HUES64 (cell line): ENCODE measurements around the gene SAMD14.

Experiments
- H3K27ac ChIP-seq: 2 replicates; pipeline ENCODE4 v1.7.0; 2013; ENCODE audit warnings: low read depth, low read length, inconsistent platforms
- H3K27me3 ChIP-seq: 2 replicates; pipeline ENCODE4 v1.6.1; 2013; ENCODE audit warnings: mild to moderate bottlenecking, low read length; ENCODE audit not compliant: insufficient read depth
- H3K36me3 ChIP-seq: 2 replicates; pipeline ENCODE4 v1.6.1; 2013; ENCODE audit warnings: mild to moderate bottlenecking, low read length; ENCODE audit not compliant: insufficient read depth
- H3K4me1 ChIP-seq: 2 replicates; pipeline ENCODE4 v1.6.1; 2013; ENCODE audit warnings: mild to moderate bottlenecking, low read length, moderate library complexity; ENCODE audit not compliant: insufficient read depth
- H3K4me3 ChIP-seq: 2 replicates; pipeline ENCODE4 v1.5.1; 2013; ENCODE audit warnings: mild to moderate bottlenecking, low read length, moderate library complexity
- H3K9ac ChIP-seq: 2 replicates; pipeline ENCODE4 v1.6.1; 2013; ENCODE audit warnings: mild to moderate bottlenecking, low read depth, low read length
- H3K9me3 ChIP-seq: 2 replicates; pipeline ENCODE4 v1.6.1; 2013; ENCODE audit warnings: low read depth, low read length; ENCODE audit not compliant: insufficient read depth
- WGBS: fragments of 150-250, 120-280 bp; methylation state at CpG from one replicate; pipeline ENCODE4 v1.1.7; 2013; ENCODE audit warnings: missing lambda C conversion rate; 5-methylcytosine and 5-hydroxymethylcytosine counted together

The SAMD14 gene

DNA sequence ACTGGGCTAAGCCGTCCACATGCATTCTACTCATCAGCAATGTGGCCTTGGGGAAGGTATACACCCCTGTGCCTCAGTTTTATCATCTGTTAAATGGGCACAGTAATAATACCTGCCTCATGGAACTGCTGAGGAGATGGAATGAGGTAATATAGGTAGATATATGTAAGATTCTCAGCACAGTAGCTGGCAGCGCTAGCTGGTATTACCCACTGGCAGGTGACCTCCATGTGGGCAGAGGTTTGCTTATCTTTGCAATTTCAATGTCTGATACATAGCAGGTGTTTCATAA is 34.7 kb upstream of the SAMD14 start:
- H3K4me1 ChIP-seq, result peaks cover 3% of the 10 kb centered on the region; the same call in 1 of the 2 replicates
- no peaks in the 10 kb centered on the region for H3K36me3 ChIP-seq
- H3K9ac ChIP-seq, result no peak overlapping the region
- H3K9me3 ChIP-seq, result no peaks in the 10 kb centered on the region
- no peak overlapping the region for H3K4me3 ChIP-seq
- WGBS, result 90% methylated on average over 2 of the region's 2 CpGs
- H3K27me3 ChIP-seq, result 0 out of 2 replicates have a peak, but pooled peaks cover 3% of the 10 kb centered on the region
- H3K27ac ChIP-seq, result no peak overlapping the region

DNA sequence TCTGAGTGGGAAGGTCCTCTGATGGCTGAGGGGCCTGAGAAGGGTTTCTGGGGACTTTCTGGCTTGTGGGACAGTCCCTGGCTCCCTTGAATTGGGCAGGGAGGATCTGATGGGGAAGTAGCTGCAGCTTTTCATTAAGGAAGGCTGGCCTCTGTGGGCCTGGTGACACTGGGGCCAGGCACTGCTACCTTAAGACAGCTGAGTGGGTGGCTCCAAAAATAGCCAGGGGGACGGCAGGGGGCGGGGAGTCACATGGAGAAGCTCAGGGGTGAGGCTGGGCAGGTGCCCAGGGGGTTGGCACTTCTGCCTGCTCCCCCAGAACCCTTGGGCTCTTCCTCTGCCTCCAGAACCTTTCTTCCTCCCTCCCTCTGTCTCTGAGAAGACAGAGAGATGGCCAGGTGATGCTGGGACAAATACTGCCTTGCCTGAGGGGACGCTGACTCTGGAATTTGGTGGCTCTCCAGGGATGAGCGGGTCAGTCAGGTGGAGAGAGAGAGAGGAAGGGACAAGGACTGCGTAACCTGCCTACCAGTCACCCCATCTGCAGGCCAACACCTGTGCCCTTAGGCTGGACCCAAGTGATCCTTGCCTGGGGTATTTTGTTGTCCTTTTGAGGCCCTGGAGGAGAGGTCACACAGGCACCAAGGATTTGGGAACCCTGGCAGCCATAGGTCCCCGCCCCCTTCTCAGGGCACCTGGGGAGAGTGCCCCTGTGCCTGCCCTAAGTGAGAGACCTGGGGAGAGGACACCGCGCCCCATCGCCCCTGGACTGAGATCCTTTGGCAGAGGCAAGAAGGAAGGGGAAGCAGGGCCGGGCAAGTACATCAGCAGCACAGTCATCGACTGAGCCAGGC is 34.1 kb upstream of the SAMD14 start:
- Histone ChIP-seq H3K27ac (no peak overlapping the region), H3K9me3 (no peaks in the 10 kb centered on the region), H3K36me3 (no peaks in the 10 kb centered on the region), H3K4me3 (no peak overlapping the region), H3K4me1 (peaks cover 3% of the 10 kb centered on the region; the same call in 1 of the 2 replicates), H3K9ac (no peak overlapping the region), H3K27me3 (0 out of 2 replicates have a peak, but pooled peaks cover 3% of the 10 kb centered on the region)
- 84% methylated on average over 11 of the region's 11 CpGs for WGBS

DNA sequence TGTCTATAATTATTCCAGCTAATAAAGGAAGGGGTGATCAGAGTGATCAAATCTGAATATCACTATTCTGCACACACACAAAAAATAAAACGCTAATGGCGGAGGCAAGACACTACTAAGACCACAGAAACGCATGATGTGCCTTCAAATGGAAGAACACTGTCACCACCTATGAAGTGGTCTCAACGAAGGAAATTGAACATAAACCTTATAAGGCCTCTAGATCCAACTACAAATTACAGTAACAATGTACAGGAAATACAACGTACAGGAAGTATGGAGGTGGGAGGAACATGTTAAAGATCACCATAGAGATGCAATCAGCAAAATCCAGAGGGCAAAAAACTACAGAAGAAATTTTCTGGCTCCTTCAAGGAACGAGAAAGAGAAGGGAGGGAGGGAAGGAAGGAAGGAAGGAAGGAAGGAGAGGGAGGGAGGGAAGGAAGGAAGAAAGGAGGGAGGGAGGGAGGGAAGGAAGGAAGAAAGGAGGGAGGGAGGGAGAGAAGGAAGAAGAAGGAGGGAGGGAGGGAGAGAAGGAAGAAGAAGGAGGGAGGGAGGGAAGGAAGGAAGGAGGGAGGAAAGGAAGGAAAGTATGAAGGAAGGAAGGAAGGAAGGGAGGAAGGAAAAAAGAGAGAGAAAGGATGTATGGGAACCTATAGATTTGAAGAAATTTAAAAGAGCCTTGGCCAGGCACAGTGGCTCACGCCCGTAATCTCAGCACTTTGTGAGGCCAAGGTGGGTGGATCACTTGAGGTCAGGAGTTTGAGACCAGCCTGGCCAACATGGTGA is 32.7 kb upstream of the SAMD14 start:
- Histone ChIP-seq H3K9me3 (no peaks in the 10 kb centered on the region), H3K27me3 (0 out of 2 replicates have a peak, but pooled peaks cover 3% of the 10 kb centered on the region), H3K9ac (no peak overlapping the region), H3K36me3 (no peaks in the 10 kb centered on the region), H3K4me3 (no peak overlapping the region), H3K4me1 (peaks cover 3% of the 10 kb centered on the region; the same call in 1 of the 2 replicates), H3K27ac (no peak overlapping the region)
- WGBS, result 89% methylated on average over 8 of the region's 8 CpGs

DNA sequence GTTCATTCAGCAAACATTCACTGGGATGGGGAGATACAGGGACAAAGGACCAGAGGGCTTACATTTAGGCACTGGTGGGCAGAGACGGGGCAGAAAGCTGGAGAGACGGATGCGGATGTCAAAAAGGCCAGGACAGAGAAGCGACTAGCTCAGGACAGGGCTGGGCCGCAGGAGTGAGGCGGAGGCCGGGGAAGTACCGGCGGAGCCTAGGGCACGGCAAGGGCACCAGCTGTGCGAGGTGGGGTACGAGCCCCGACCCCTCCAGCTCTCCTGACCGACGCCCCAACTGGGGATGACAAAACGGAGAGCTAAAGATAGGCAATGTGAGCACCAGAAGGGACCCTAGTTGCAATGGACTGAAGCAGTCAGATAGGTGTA is 31.9 kb upstream of the SAMD14 start:
- Histone ChIP-seq H3K27ac (no peak overlapping the region), H3K27me3 (0 out of 2 replicates have a peak, but pooled peaks cover 3% of the 10 kb centered on the region), H3K9me3 (no peaks in the 10 kb centered on the region), H3K4me3 (peak overlapping the region; percentile 44), H3K4me1 (peaks cover 3% of the 10 kb centered on the region; the same call in 1 of the 2 replicates), H3K36me3 (no peaks in the 10 kb centered on the region), H3K9ac (peak overlapping the region; percentile 42)
- WGBS, result 73% methylated on average over 16 of the region's 16 CpGs

DNA sequence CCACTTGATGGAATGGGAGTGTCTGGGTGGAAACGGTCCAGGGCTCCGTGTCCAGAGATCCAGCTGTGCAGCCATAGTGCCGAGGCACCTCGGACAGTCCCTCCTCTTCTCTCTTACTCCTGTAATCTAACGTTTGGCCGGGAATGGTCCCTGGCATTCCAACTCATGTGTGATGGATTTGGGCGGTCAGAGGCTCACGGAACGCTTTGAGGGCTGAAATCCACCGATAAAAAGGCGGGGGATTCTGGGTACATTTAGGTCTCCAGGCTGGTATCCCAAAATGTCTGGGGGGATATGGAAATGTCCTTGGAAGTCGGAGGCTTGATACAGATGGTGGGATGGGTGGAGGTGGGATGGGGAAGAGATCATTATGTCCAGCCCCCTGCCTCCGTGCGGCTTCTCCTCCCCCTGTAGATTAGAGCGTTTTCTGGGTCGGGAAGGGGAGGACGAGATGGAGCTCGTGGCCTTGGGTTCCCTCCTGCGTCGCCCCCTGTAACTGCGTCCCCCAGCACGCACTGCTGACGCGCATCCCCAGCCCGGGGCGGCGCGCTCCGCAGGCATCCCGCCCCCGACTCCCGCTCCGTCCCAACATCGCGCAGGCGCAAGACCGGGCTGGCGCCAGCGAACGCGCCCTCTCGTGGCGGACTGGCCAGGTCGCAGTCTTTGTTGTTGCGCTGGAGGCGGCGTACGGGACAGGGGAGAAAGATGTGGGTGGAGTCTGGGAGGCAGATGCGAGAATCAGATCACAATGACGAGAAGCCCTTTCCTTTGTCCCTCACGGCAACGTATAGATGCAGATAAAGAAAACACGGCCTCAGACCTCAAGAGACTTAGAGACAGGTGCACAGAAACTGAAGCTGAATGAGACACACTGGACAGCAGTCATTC is 31.3 kb upstream of the SAMD14 start:
- Histone ChIP-seq H3K4me1 (peaks cover 3% of the 10 kb centered on the region; the same call in 1 of the 2 replicates), H3K4me3 (peak overlapping the region; percentile 59), H3K36me3 (no peaks in the 10 kb centered on the region), H3K27ac (no peak overlapping the region), H3K27me3 (0 out of 2 replicates have a peak, but pooled peaks cover 3% of the 10 kb centered on the region), H3K9ac (peak overlapping the region; percentile 42), H3K9me3 (no peaks in the 10 kb centered on the region)
- 2% methylated on average over 53 of the region's 53 CpGs for WGBS

DNA sequence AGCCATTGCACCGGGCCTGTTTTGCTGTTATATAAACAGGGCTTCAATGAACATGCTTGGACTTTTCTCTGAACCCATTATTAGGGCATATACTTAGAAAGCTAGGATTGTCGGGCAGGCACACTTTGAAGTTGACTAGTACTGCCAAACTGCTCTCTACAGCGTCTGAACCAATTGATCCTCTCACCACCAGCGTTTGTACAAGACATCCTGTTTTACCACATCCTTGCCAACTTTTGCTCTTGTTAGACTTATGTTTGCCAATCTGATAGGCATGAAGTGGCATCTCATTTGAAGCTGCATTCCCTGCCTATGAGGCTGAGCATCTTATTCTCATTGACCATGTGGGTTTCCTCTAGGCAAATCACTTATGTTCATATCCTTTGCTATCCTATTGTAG is 27.9 kb upstream of the SAMD14 start:
- Histone ChIP-seq H3K4me3 (no peak overlapping the region), H3K27me3 (0 out of 2 replicates have a peak, but pooled peaks cover 3% of the 10 kb centered on the region), H3K9me3 (no peaks in the 10 kb centered on the region), H3K36me3 (no peaks in the 10 kb centered on the region), H3K9ac (no peak overlapping the region), H3K4me1 (peaks cover 14% of the 10 kb centered on the region), H3K27ac (no peak overlapping the region)
- WGBS, result 93% methylated on average over 4 of the region's 4 CpGs

DNA sequence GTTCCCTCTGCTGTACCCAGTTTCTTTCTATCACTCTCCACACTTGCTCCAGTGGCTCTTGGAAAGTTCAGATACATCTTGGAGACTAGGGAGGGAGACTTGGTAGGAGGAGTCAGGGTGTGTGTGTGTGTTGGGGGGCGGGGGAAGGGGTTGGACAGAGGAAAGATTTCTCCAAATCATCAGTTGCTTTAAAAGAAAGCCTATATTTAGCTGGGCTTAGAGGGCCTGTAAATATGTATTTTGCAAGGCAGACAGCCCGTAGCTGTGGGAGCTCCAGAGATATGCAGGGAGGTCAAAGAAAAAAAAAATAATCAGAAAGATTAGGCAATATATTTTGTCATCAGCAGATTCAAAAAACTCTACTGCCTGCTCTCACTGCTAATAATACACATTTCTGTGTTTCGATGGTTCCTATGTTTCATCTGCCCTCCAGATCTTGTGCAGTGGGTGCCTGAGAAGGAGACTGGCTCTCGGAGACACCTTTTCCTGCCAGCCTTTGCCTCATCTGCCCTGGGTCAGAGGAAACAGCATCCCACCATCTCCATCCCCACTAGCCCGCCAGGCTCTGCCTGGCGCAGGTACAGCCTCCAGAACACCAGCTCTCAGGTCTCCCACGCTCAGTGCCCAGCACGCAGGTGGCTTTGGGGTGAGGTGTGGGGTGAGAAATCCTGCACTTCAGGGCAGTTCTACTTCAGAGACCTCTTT is 25.3 kb upstream of the SAMD14 start:
- H3K36me3 ChIP-seq, result no peaks in the 10 kb centered on the region
- H3K4me3 ChIP-seq, result no peak overlapping the region
- peaks cover 4% of the 10 kb centered on the region for H3K27me3 ChIP-seq
- no peaks in the 10 kb centered on the region for H3K9me3 ChIP-seq
- no peak overlapping the region for H3K27ac ChIP-seq
- peaks cover 19% of the 10 kb centered on the region for H3K4me1 ChIP-seq
- WGBS, result 78% methylated on average over 6 of the region's 8 CpGs
- no peak overlapping the region for H3K9ac ChIP-seq

DNA sequence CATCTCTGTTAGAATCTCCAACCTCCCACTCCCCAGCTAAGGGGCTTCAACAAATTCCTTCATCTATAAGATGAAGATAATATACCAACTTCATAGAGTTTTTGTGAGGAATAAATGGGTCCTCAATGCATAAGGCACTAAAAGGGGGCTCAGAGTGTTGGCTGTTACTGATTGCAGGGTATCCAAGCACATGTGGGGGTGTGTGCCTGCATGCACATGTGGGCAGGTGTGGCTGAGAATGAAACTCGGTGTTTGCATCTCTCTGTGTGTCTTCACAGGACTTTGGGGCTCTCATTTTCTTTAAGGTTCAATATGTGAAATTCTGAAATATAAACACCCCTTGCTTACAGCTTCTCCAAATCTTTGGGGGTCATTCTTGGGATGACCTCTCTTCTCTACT is 24.6 kb upstream of the SAMD14 start:
- peaks cover 19% of the 10 kb centered on the region for H3K4me1 ChIP-seq
- 100% methylated on average over 1 of the region's 1 CpG for WGBS
- no peaks in the 10 kb centered on the region for H3K9me3 ChIP-seq
- no peak overlapping the region for H3K4me3 ChIP-seq
- peaks cover 11% of the 10 kb centered on the region for H3K27me3 ChIP-seq
- no peaks in the 10 kb centered on the region for H3K36me3 ChIP-seq
- no peak overlapping the region for H3K9ac ChIP-seq
- H3K27ac ChIP-seq, result no peak overlapping the region

DNA sequence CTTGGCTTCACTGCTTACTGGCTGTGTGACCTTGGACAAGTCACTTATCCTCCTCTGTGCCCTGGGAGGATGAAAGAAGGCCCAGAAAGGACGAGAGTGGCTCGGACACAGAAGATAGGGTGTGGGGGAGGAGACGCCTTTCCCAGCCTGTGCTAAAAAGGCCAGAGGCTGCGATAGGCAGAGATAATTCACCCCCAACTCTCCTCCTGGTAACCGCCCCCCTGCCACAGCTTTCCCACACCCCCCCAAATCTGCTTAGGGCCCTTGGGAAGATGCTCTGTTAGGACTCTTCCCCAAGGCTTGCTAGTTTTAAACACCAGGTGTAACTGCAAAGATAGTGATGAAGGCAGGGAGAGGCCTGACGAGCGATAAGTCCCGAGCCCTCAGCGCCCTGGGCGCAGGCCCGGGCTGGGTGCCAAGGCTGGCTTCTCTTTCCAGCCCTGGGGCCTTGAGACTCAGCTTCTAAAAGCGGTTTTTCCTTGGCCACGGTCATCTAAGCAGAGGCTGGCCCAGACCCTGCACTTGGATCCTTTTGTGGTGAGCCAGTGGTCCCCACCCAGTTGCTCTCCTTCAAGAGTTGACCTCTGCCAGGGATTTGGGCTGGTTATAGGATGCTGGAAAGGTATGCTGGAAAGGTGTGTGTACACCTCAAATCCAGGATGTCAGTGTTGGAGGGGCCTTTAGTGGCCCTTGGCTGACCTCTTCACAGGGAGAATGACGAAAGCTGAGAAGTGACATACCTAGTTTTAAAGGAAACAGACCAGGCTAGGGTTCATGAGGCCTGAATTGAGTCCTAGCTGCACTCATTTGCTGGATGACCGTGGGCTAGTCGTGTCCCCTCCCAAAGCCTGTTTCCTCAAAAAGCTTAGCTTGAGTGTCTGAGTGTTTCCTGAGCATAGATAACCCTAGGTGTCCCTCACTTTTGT is 24.0 kb upstream of the SAMD14 start:
- WGBS, result 92% methylated on average over 16 of the region's 16 CpGs
- peaks cover 17% of the 10 kb centered on the region for H3K27me3 ChIP-seq
- H3K4me3 ChIP-seq, result no peak overlapping the region
- H3K4me1 ChIP-seq, result peaks cover 19% of the 10 kb centered on the region
- no peak overlapping the region for H3K27ac ChIP-seq
- H3K9ac ChIP-seq, result no peak overlapping the region
- H3K36me3 ChIP-seq, result no peaks in the 10 kb centered on the region
- H3K9me3 ChIP-seq, result no peaks in the 10 kb centered on the region
